ENCODE measurements around the gene HSD17B1.
"Not testable (repeated sequence)": the region's sequence is repeated elsewhere in the genome, so short reads cannot be mapped to it uniquely, and the experiment has no call there.

HSD17B1 gene

GRCh38 chr17:42541041-42541833, 11.5 kb upstream of the HSD17B1 start:
- no peak overlapping the region for H3K4me2 ChIP-seq (ENCODE audit: low read length)
- peaks cover 14% of the 10 kb centered on the region for H3K4me1 ChIP-seq (ENCODE audit: low read length)
- H3K27ac ChIP-seq (ENCODE audit: low read length) = no peak overlapping the region
- H3K27me3 ChIP-seq (ENCODE audit: low read depth, low read length) = no peaks in the 10 kb centered on the region
- no peak overlapping the region for H3K4me3 ChIP-seq (ENCODE audit: low read length)
- TF ChIP-seq CTCF (IDR thresholded peaks at IDR 0.05; ENCODE audit: low read depth, low read length) = no peak
- TF ChIP-seq EZH2phosphoT487 (IDR thresholded peaks at IDR 0.05; ENCODE audit: low read depth) = no peak
- no peak overlapping the region for H3K9ac ChIP-seq (ENCODE audit: low read length)
- H2AFZ ChIP-seq (ENCODE audit: low read depth, low read length) = no peak overlapping the region
- peaks cover 22% of the 10 kb centered on the region for H3K79me2 ChIP-seq (ENCODE audit: low read length)
- peaks cover 33% of the 10 kb centered on the region for H3K36me3 ChIP-seq (replicated peaks; ENCODE audit: low read depth, low read length)
- H3K9me3 ChIP-seq (ENCODE audit: insufficient read depth, low read length) = no peaks in the 10 kb centered on the region
- H4K20me1 ChIP-seq (ENCODE audit: insufficient read depth, low read length) = peaks cover 13% of the 10 kb centered on the region; the same call in 1 of the 2 replicates

GRCh38 chr17:42543190-42544079, 9.3 kb upstream of the HSD17B1 start:
- no peaks in the 10 kb centered on the region for H3K4me1 ChIP-seq (ENCODE audit: low read length)

GRCh38 chr17:42544874-42545283, 7.8 kb upstream of the HSD17B1 start:
- Histone ChIP-seq H3K4me3 (ENCODE audit: low read length) (no peak overlapping the region), H3K9me3 (ENCODE audit: insufficient read depth, low read length) (no peaks in the 10 kb centered on the region), H3K27me3 (ENCODE audit: low read depth, low read length) (no peaks in the 10 kb centered on the region), H3K79me2 (ENCODE audit: low read length) (no peaks in the 10 kb centered on the region), H3K27ac (ENCODE audit: low read length) (no peak overlapping the region), H3K4me2 (ENCODE audit: low read length) (no peak overlapping the region), H3K9ac (ENCODE audit: low read length) (no peak overlapping the region), H2AFZ (ENCODE audit: low read depth, low read length) (no peak overlapping the region), H3K36me3 (replicated peaks; ENCODE audit: low read depth, low read length) (peaks cover 18% of the 10 kb centered on the region), H4K20me1 (ENCODE audit: insufficient read depth, low read length) (no peaks in the 10 kb centered on the region), H3K4me1 (ENCODE audit: low read length) (no peaks in the 10 kb centered on the region)
- TF ChIP-seq CTCF (IDR thresholded peaks at IDR 0.05; ENCODE audit: low read depth, low read length) = no peak
- no peak for TF ChIP-seq EZH2phosphoT487 (IDR thresholded peaks at IDR 0.05; ENCODE audit: low read depth)

More at GRCh38 chr17:42543190-42544079, 9.3 kb upstream of the HSD17B1 start:
- H3K9ac ChIP-seq (ENCODE audit: low read length) = no peak overlapping the region
- H2AFZ ChIP-seq (ENCODE audit: low read depth, low read length) = no peak overlapping the region
- H4K20me1 ChIP-seq (ENCODE audit: insufficient read depth, low read length) = no peaks in the 10 kb centered on the region; the same call in 1 of the 2 replicates
- TF ChIP-seq EZH2phosphoT487 (IDR thresholded peaks at IDR 0.05; ENCODE audit: low read depth) = no peak
- TF ChIP-seq CTCF (IDR thresholded peaks at IDR 0.05; ENCODE audit: low read depth, low read length) = no peak
- H3K36me3 ChIP-seq (replicated peaks; ENCODE audit: low read depth, low read length) = peaks cover 27% of the 10 kb centered on the region
- H3K79me2 ChIP-seq (ENCODE audit: low read length) = no peaks in the 10 kb centered on the region
- H3K4me3 ChIP-seq (ENCODE audit: low read length) = no peak overlapping the region
- H3K27me3 ChIP-seq (ENCODE audit: low read depth, low read length) = no peaks in the 10 kb centered on the region
- no peaks in the 10 kb centered on the region for H3K9me3 ChIP-seq (ENCODE audit: insufficient read depth, low read length)
- no peak overlapping the region for H3K4me2 ChIP-seq (ENCODE audit: low read length)
- no peak overlapping the region for H3K27ac ChIP-seq (ENCODE audit: low read length)

- not testable (repeated sequence) for H3K27ac ChIP-seq (ENCODE audit: low read length); H3K4me3 ChIP-seq (ENCODE audit: low read length); H2AFZ ChIP-seq (ENCODE audit: low read depth, low read length); H3K4me1 ChIP-seq (ENCODE audit: low read length); H3K9me3 ChIP-seq (ENCODE audit: insufficient read depth, low read length); H3K27me3 ChIP-seq (ENCODE audit: low read depth, low read length); H3K4me2 ChIP-seq (ENCODE audit: low read length); H3K79me2 ChIP-seq (ENCODE audit: low read length); H3K9ac ChIP-seq (ENCODE audit: low read length); H4K20me1 ChIP-seq (ENCODE audit: insufficient read depth, low read length)
- peaks cover 15% of the 10 kb centered on the region for H3K36me3 ChIP-seq (replicated peaks; ENCODE audit: low read depth, low read length)
These were observed 6.8 kb upstream of the HSD17B1 start for GRCh38 chr17:42545755-42546505.
